ENCODE results near the gene IL19. TPM values are rescaled to one million over a fixed set of nuclear protein-coding genes. Genes with fewer than 3 reads are reported as not detected.

IL19 gene
- total and polyA plus RNA-seq, 9 of the 15 experiments (the other 6 are each of a cell fraction or from before 2014, with no cell fraction given) = not detected

GRCh38 chr1:206829875-206830274 lies 59.3 kb downstream of the IL19 start (continued):
- TF ChIP-seq RREB1 (CRISPR knock-in tag; IDR thresholded peaks at IDR 0.05) (no peak), TBP (optimal IDR thresholded peaks at IDR 0.05; ENCODE audit: low read depth, low read length) (no peak), ZNF57 (CRISPR knock-in tag; IDR thresholded peaks at IDR 0.05) (no peak)

- no peak for TF ChIP-seq ZNF830 (CRISPR knock-in tag; IDR thresholded peaks at IDR 0.05)
- TF ChIP-seq, protein P1, sequence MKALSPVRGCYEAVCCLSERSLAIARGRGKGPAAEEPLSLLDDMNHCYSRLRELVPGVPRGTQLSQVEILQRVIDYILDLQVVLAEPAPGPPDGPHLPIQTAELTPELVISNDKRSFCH (CRISPR knock-in tag; IDR thresholded peaks at IDR 0.05) = no peak
- TF ChIP-seq, protein P1 (tag; IDR thresholded peaks at IDR 0.05) = no peak
- no peak for TF ChIP-seq PHF8 (IDR thresholded peaks at IDR 0.05; ENCODE audit: borderline replicate concordance, low read length)
- no peak for TF ChIP-seq FUS (optimal IDR thresholded peaks at IDR 0.05; ENCODE audit: low read depth, low read length)
- TF ChIP-seq TEAD1 (CRISPR knock-in tag; IDR thresholded peaks at IDR 0.05) = no peak
- no peak for TF ChIP-seq NCOA6 (IDR thresholded peaks at IDR 0.05)
- TF ChIP-seq RFX5 (IDR thresholded peaks at IDR 0.05; ENCODE audit: low read depth, low read length) = no peak
- no peak for TF ChIP-seq ETS1 (conservative IDR thresholded peaks at IDR 0.05; ENCODE audit: control insufficient read depth, low read depth, low read length)
- DNase-seq (ENCODE audit: extremely low read depth in 1 of 4, low spot score in 3 of 4) (no peak), ATAC-seq (no peak), FAIRE-seq (no peak)
- no peaks in the 10 kb centered on the region for H3K9me1 ChIP-seq (ENCODE audit: control insufficient read depth, insufficient read depth, low read length)
- ChIA-PET POLR2A (interaction anchor here (0.6 to 2.0 kb wide), 8 partner anchors 9 to 173 kb away, joined by 3 to 8 read pairs (median 4); no protein-coding TSS in a partner anchor), CTCF (ENCODE audit: low intra/inter-chr PET ratio) (no interaction called here)
- H4K20me1 ChIP-seq (replicated peaks; ENCODE audit: control insufficient read depth, insufficient read depth, low read length) = no peaks in the 10 kb centered on the region; the same call in none of the 2 replicates
- intact Hi-C loops (cut with micrococcal nuclease) (no loop called here), in situ Hi-C loops (cut with MboI) (no loop called here)
- H3K4me3 ChIP-seq = no peak overlapping the region
- no peak overlapping the region for H2AFZ ChIP-seq (ENCODE audit: low read depth, low read length)
- H3K9me3 ChIP-seq (replicated peaks; ENCODE audit: control insufficient read depth, insufficient read depth, low read depth, low read length) = no peaks in the 10 kb centered on the region
- peaks cover 54 to 63% of the 10 kb centered on the region in 2 experiments for H3K27me3 ChIP-seq (ENCODE audit: control insufficient read depth in 2 of 2, insufficient read depth in 2 of 2, low read length in 2 of 2)
- no peaks in the 10 kb centered on the region for H3K79me2 ChIP-seq (ENCODE audit: control insufficient read depth, insufficient read depth, low read length)
- no peak overlapping the region for H3K27ac ChIP-seq (ENCODE audit: extremely low read depth, low read depth, low read length)
- H3K36me3 ChIP-seq (ENCODE audit: control insufficient read depth, insufficient read depth, low read length) = no peaks in the 10 kb centered on the region
- 8% methylated on average over 4 of the region's 4 CpGs for WGBS (ENCODE audit: insufficient coverage, low coverage, missing lambda C conversion rate)
- H3K4me1 ChIP-seq (replicated peaks in 1 of 2; ENCODE audit: control insufficient read depth in 2 of 2, insufficient read depth in 2 of 2, low read length in 2 of 2) = no peaks in the 10 kb centered on the region; a peak in 2 of 5 replicates
- H3K9ac ChIP-seq (ENCODE audit: insufficient read depth in 1 of 2, low read depth in 2 of 2, low read length in 2 of 2) = no peak overlapping the region
- BruUV-seq (replicated peaks) = no TSS peak
- H3K4me2 ChIP-seq (ENCODE audit: insufficient read depth, low read length) = no peak overlapping the region
These were observed 61.1 kb downstream of the IL19 start for GRCh38 chr1:206831650-206832049.

All from K562 (cell line).